ENCODE measurements around the gene TMEM26. TPM values are rescaled to one million over a fixed set of nuclear protein-coding genes. Genes with fewer than 3 reads are reported as not detected.
A peak's percentile ranks its signal among the peaks of the same experiment; 100 is the strongest.

Gene TMEM26
- total and polyA plus RNA-seq, 2 experiments from 2014 or later: 1.0 to 1.9 TPM

DNA sequence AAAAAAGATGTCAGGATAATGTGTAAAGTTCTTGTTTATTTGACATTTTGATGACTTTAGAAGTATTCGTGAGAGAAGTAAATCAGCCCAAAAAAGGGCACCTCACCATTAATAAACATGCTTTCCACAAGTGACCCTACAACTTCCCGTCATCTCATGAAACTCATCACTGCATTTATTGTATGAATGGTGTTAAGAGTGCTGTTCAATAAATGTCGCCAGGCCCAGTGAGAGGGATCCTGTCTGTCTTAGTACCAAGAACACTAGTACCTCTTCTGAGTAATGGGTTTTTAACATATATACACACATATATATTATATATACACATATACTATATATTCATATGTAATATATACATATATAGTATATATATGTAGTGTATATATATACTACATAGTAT lies 61.9 kb downstream of the TMEM26 start:
- no peak for ATAC-seq

More for the DNA sequence above, 61.9 kb downstream of the TMEM26 start:
- Mint-ChIP-seq H3K27ac (no peak overlapping the region), H3K9me3 (peaks cover 2% of the 10 kb centered on the region; the same call in 1 of the 3 replicates), H3K4me1 (peaks cover 2% of the 10 kb centered on the region; the same call in 2 of the 3 replicates), H3K27me3 (ENCODE audit: insufficient read depth, low read depth, poor library complexity) (no peaks in the 10 kb centered on the region), H3K4me3 (no peak overlapping the region), H3K36me3 (ENCODE audit: low read depth) (no peaks in the 10 kb centered on the region)
- no peaks in the 10 kb centered on the region for H3K27me3 ChIP-seq (ENCODE audit: insufficient read depth)
- DNase-seq (ENCODE audit: low spot score): no peak
- H3K79me2 ChIP-seq (replicated peaks; ENCODE audit: insufficient read depth): no peaks in the 10 kb centered on the region
- no peak for TF ChIP-seq ZNF114 (CRISPR knock-in tag; IDR thresholded peaks at IDR 0.05)
- no peak for TF ChIP-seq JUNB (IDR thresholded peaks at IDR 0.05; ENCODE audit: unreplicated experiment)
- TF ChIP-seq CREB1 (CRISPR knock-in tag; IDR thresholded peaks at IDR 0.05; ENCODE audit: low read depth): no peak
- no peak for TF ChIP-seq EZH2phosphoT487 (IDR thresholded peaks at IDR 0.05; ENCODE audit: unreplicated experiment)
- TF ChIP-seq NANOG (IDR thresholded peaks at IDR 0.05; ENCODE audit: borderline replicate concordance): no peak
- TF ChIP-seq, protein P1, sequence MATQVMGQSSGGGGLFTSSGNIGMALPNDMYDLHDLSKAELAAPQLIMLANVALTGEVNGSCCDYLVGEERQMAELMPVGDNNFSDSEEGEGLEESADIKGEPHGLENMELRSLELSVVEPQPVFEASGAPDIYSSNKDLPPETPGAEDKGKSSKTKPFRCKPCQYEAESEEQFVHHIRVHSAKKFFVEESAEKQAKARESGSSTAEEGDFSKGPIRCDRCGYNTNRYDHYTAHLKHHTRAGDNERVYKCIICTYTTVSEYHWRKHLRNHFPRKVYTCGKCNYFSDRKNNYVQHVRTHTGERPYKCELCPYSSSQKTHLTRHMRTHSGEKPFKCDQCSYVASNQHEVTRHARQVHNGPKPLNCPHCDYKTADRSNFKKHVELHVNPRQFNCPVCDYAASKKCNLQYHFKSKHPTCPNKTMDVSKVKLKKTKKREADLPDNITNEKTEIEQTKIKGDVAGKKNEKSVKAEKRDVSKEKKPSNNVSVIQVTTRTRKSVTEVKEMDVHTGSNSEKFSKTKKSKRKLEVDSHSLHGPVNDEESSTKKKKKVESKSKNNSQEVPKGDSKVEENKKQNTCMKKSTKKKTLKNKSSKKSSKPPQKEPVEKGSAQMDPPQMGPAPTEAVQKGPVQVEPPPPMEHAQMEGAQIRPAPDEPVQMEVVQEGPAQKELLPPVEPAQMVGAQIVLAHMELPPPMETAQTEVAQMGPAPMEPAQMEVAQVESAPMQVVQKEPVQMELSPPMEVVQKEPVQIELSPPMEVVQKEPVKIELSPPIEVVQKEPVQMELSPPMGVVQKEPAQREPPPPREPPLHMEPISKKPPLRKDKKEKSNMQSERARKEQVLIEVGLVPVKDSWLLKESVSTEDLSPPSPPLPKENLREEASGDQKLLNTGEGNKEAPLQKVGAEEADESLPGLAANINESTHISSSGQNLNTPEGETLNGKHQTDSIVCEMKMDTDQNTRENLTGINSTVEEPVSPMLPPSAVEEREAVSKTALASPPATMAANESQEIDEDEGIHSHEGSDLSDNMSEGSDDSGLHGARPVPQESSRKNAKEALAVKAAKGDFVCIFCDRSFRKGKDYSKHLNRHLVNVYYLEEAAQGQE (IDR thresholded peaks at IDR 0.05; ENCODE audit: unreplicated experiment): no peak
- no peak for TF ChIP-seq STAT1 (IDR thresholded peaks at IDR 0.05; ENCODE audit: unreplicated experiment)
- TF ChIP-seq, protein P2, sequence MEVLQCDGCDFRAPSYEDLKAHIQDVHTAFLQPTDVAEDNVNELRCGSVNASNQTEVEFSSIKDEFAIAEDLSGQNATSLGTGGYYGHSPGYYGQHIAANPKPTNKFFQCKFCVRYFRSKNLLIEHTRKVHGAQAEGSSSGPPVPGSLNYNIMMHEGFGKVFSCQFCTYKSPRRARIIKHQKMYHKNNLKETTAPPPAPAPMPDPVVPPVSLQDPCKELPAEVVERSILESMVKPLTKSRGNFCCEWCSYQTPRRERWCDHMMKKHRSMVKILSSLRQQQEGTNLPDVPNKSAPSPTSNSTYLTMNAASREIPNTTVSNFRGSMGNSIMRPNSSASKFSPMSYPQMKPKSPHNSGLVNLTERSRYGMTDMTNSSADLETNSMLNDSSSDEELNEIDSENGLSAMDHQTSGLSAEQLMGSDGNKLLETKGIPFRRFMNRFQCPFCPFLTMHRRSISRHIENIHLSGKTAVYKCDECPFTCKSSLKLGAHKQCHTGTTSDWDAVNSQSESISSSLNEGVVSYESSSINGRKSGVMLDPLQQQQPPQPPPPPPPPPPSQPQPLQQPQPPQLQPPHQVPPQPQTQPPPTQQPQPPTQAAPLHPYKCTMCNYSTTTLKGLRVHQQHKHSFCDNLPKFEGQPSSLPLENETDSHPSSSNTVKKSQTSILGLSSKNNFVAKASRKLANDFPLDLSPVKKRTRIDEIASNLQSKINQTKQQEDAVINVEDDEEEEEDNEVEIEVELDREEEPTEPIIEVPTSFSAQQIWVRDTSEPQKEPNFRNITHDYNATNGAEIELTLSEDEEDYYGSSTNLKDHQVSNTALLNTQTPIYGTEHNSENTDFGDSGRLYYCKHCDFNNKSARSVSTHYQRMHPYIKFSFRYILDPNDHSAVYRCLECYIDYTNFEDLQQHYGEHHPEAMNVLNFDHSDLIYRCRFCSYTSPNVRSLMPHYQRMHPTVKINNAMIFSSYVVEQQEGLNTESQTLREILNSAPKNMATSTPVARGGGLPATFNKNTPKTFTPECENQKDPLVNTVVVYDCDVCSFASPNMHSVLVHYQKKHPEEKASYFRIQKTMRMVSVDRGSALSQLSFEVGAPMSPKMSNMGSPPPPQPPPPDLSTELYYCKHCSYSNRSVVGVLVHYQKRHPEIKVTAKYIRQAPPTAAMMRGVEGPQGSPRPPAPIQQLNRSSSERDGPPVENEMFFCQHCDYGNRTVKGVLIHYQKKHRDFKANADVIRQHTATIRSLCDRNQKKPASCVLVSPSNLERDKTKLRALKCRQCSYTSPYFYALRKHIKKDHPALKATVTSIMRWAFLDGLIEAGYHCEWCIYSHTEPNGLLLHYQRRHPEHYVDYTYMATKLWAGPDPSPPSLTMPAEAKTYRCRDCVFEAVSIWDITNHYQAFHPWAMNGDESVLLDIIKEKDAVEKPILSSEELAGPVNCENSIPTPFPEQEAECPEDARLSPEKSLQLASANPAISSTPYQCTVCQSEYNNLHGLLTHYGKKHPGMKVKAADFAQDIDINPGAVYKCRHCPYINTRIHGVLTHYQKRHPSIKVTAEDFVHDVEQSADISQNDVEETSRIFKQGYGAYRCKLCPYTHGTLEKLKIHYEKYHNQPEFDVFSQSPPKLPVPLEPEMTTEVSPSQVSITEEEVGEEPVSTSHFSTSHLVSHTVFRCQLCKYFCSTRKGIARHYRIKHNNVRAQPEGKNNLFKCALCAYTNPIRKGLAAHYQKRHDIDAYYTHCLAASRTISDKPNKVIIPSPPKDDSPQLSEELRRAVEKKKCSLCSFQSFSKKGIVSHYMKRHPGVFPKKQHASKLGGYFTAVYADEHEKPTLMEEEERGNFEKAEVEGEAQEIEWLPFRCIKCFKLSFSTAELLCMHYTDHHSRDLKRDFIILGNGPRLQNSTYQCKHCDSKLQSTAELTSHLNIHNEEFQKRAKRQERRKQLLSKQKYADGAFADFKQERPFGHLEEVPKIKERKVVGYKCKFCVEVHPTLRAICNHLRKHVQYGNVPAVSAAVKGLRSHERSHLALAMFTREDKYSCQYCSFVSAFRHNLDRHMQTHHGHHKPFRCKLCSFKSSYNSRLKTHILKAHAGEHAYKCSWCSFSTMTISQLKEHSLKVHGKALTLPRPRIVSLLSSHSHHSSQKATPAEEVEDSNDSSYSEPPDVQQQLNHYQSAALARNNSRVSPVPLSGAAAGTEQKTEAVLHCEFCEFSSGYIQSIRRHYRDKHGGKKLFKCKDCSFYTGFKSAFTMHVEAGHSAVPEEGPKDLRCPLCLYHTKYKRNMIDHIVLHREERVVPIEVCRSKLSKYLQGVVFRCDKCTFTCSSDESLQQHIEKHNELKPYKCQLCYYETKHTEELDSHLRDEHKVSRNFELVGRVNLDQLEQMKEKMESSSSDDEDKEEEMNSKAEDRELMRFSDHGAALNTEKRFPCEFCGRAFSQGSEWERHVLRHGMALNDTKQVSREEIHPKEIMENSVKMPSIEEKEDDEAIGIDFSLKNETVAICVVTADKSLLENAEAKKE (CRISPR knock-in tag; IDR thresholded peaks at IDR 0.05): no peak
- TF ChIP-seq, protein P3, sequence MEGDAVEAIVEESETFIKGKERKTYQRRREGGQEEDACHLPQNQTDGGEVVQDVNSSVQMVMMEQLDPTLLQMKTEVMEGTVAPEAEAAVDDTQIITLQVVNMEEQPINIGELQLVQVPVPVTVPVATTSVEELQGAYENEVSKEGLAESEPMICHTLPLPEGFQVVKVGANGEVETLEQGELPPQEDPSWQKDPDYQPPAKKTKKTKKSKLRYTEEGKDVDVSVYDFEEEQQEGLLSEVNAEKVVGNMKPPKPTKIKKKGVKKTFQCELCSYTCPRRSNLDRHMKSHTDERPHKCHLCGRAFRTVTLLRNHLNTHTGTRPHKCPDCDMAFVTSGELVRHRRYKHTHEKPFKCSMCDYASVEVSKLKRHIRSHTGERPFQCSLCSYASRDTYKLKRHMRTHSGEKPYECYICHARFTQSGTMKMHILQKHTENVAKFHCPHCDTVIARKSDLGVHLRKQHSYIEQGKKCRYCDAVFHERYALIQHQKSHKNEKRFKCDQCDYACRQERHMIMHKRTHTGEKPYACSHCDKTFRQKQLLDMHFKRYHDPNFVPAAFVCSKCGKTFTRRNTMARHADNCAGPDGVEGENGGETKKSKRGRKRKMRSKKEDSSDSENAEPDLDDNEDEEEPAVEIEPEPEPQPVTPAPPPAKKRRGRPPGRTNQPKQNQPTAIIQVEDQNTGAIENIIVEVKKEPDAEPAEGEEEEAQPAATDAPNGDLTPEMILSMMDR (conservative IDR thresholded peaks at IDR 0.05; ENCODE audit: low read depth in 2 of 2): no peak
- no peak for TF ChIP-seq POLR2AphosphoS5 (IDR thresholded peaks at IDR 0.05; ENCODE audit: low read depth)
- TF ChIP-seq, protein P4, sequence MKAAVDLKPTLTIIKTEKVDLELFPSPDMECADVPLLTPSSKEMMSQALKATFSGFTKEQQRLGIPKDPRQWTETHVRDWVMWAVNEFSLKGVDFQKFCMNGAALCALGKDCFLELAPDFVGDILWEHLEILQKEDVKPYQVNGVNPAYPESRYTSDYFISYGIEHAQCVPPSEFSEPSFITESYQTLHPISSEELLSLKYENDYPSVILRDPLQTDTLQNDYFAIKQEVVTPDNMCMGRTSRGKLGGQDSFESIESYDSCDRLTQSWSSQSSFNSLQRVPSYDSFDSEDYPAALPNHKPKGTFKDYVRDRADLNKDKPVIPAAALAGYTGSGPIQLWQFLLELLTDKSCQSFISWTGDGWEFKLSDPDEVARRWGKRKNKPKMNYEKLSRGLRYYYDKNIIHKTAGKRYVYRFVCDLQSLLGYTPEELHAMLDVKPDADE (IDR thresholded peaks at IDR 0.05): no peak
- no peak for TF ChIP-seq EZH2 (IDR thresholded peaks at IDR 0.05; ENCODE audit: low read depth, unreplicated experiment)
- TF ChIP-seq ZNF331 (CRISPR knock-in tag; IDR thresholded peaks at IDR 0.05; ENCODE audit: low read depth): no peak
- no peaks in the 10 kb centered on the region for H3K36me3 ChIP-seq (ENCODE audit: insufficient read depth)
- H3K27ac ChIP-seq (ENCODE audit: low read depth): no peak overlapping the region
- H3K4me3 ChIP-seq: no peak overlapping the region
- no peaks in the 10 kb centered on the region for H3K4me1 ChIP-seq (ENCODE audit: insufficient read depth)
- no peaks in the 10 kb centered on the region for H4K20me1 ChIP-seq (replicated peaks; ENCODE audit: insufficient read depth)
- H3K4me2 ChIP-seq: no peak overlapping the region
- H3F3A ChIP-seq (replicated peaks; ENCODE audit: low read depth): no peaks in the 10 kb centered on the region
- peak overlapping the region; percentile 2; the same call in 1 of the 2 replicates for H2AFZ ChIP-seq
- H3K9me2 ChIP-seq (ENCODE audit: insufficient read depth): peaks cover 10% of the 10 kb centered on the region

Data from GM23338 (cell line).